Ectodermal cell (in vitro differentiated cells): ENCODE results near the gene ATP13A4.

Source experiments
- H3K27ac ChIP-seq: 2 replicates; pipeline ENCODE4 v1.7.0; 2013; ENCODE audit warnings: mild to moderate bottlenecking, low read depth, low read length; ENCODE audit not compliant: insufficient read depth, poor library complexity, severe bottlenecking
- H3K27me3 ChIP-seq: 2 replicates; pipeline ENCODE4 v1.7.0; 2013; ENCODE audit warnings: mild to moderate bottlenecking, low read length; ENCODE audit not compliant: insufficient read depth, control insufficient read depth, poor library complexity, severe bottlenecking
- H3K36me3 ChIP-seq: one replicate; pipeline ENCODE4 v1.7.0; 2013; ENCODE audit warnings: low read length; ENCODE audit not compliant: control insufficient read depth, insufficient read depth
- H3K4me1 ChIP-seq: one replicate; pipeline ENCODE4 v1.7.0; 2013; ENCODE audit warnings: low read length; ENCODE audit not compliant: control insufficient read depth, insufficient read depth
- H3K4me3 ChIP-seq: 2 replicates; pipeline ENCODE4 v1.7.0; 2013; ENCODE audit warnings: low read depth, low read length, control low read depth; ENCODE audit not compliant: insufficient read depth
- H3K9me3 ChIP-seq: 2 replicates; pipeline ENCODE4 v1.7.0; 2013; ENCODE audit warnings: mild to moderate bottlenecking, low read length, moderate library complexity; ENCODE audit not compliant: control insufficient read depth
- WGBS, 2 experiments: methylation state at CpG; one replicate each; pipeline ENCODE4 v1.1.7; 2013; ENCODE audit warnings: missing lambda C conversion rate in 2 of 2; 5-methylcytosine and 5-hydroxymethylcytosine counted together

ATP13A4 gene

GRCh38 chr3:193416629-193417028 lies 138.1 kb downstream of the ATP13A4 start:
- no peaks in the 10 kb centered on the region for H3K36me3 ChIP-seq
- no peak overlapping the region for H3K27ac ChIP-seq
- H3K9me3 ChIP-seq, result no peaks in the 10 kb centered on the region
- no peak overlapping the region for H3K4me3 ChIP-seq
- no peaks in the 10 kb centered on the region for H3K27me3 ChIP-seq
- 87 to 95% methylated on average over 2 of the region's 2 CpGs for WGBS, 2 experiments
- no peaks in the 10 kb centered on the region for H3K4me1 ChIP-seq

GRCh38 chr3:193407688-193408087 lies 147.0 kb downstream of the ATP13A4 start:
- Histone ChIP-seq H3K4me3 (no peak overlapping the region), H3K27ac (no peak overlapping the region), H3K36me3 (no peaks in the 10 kb centered on the region), H3K27me3 (no peaks in the 10 kb centered on the region), H3K4me1 (peaks cover 13% of the 10 kb centered on the region), H3K9me3 (no peaks in the 10 kb centered on the region)
- WGBS, 2 experiments, result 9 to 28% methylated on average over 1 of the region's 1 CpG

- Histone ChIP-seq H3K27me3 (no peaks in the 10 kb centered on the region), H3K36me3 (no peaks in the 10 kb centered on the region), H3K27ac (no peak overlapping the region), H3K4me1 (peaks cover 13% of the 10 kb centered on the region), H3K9me3 (no peaks in the 10 kb centered on the region), H3K4me3 (no peak overlapping the region)
- 38 to 55% methylated on average over 5 to 6 of the region's 6 CpGs for WGBS, 2 experiments
Observed at GRCh38 chr3:193407112-193407511, 147.6 kb downstream of the ATP13A4 start.

DNA sequence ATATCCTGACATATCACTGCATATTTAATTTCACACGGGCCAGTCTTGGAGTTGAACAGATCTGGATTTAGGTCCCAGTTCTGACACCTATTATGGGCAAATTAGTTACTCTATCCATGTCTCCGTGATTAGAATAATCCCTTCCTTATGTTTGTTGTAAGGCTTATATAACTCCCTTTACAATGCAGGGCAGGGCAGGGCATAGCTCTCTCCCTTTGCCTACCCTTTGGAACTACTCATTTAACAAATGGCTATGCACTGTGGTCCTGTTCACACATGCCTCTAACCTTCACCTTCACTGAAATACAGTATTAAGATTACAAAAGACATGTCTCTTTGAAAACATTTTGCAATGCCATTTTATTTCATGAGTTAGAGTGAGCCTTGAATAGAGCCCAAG lies 151.4 kb downstream of the ATP13A4 start:
- 89 to 100% methylated on average over 2 of the region's 2 CpGs for WGBS, 2 experiments
- Histone ChIP-seq H3K27ac (no peak overlapping the region), H3K9me3 (no peaks in the 10 kb centered on the region), H3K36me3 (no peaks in the 10 kb centered on the region), H3K4me1 (peaks cover 13% of the 10 kb centered on the region), H3K4me3 (no peak overlapping the region), H3K27me3 (no peaks in the 10 kb centered on the region)

- no peaks in the 10 kb centered on the region for H3K9me3 ChIP-seq
Observed at GRCh38 chr3:193400304-193400703, 154.4 kb downstream of the ATP13A4 start.

DNA sequence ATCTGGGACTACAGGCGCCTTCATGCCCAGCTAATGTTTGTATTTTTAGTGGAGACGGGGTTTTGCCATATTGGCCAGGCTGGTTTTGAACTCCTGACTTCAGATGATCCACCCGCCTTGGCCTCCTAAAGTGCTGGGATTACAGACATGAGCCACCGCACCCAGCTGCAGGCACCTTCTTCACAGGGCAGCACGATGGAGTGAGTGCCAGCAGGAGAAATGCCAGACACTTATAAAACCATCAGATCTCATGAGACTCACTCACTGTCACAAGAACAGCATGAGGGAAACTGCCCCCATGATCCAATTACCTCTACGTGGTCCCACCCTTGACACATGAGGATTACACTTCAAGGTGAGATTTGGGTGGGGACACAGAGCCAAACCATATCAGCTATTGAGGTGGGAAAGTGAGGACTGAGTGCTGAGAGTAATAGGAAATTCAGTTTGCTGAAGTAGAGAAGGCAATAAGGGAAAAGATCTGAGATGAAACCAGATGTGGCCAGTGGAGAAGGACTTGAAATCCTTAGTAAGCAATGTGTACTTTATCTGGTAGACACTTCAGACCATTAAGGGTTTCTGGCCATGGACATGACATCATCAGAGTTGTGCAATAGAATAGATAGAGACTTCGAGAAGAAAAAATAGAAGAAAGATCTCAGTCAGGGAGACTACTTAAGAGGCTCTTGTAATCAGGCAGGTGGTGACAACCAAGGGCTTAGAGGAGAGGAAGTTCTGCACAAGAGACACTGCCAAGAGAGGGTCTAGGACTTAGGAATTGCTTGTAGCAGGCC lies 158.0 kb downstream of the ATP13A4 start:
- Histone ChIP-seq H3K27me3 (no peaks in the 10 kb centered on the region), H3K9me3 (no peaks in the 10 kb centered on the region), H3K27ac (no peak overlapping the region), H3K4me3 (no peak overlapping the region), H3K4me1 (no peaks in the 10 kb centered on the region), H3K36me3 (no peaks in the 10 kb centered on the region)
- 87 to 90% methylated on average over 7 of the region's 7 CpGs for WGBS, 2 experiments

More at GRCh38 chr3:193400304-193400703, 154.4 kb downstream of the ATP13A4 start:
- Histone ChIP-seq H3K4me1 (no peaks in the 10 kb centered on the region), H3K36me3 (no peaks in the 10 kb centered on the region), H3K27me3 (no peaks in the 10 kb centered on the region), H3K4me3 (no peak overlapping the region), H3K27ac (no peak overlapping the region)

- Histone ChIP-seq H3K27me3 (no peaks in the 10 kb centered on the region), H3K36me3 (no peaks in the 10 kb centered on the region), H3K4me1 (no peaks in the 10 kb centered on the region), H3K9me3 (no peaks in the 10 kb centered on the region), H3K4me3 (no peak overlapping the region), H3K27ac (no peak overlapping the region)
- WGBS, 2 experiments, result 83 to 89% methylated on average over 3 of the region's 3 CpGs
Observed at GRCh38 chr3:193391902-193392301, 162.8 kb downstream of the ATP13A4 start.

GRCh38 chr3:193389335-193389734 lies 165.4 kb downstream of the ATP13A4 start:
- no peak overlapping the region for H3K27ac ChIP-seq
- H3K9me3 ChIP-seq, result no peaks in the 10 kb centered on the region
- 32 to 41% methylated on average over 2 of the region's 2 CpGs for WGBS, 2 experiments
- H3K27me3 ChIP-seq, result no peaks in the 10 kb centered on the region
- H3K4me1 ChIP-seq, result no peaks in the 10 kb centered on the region
- H3K36me3 ChIP-seq, result no peaks in the 10 kb centered on the region
- no peak overlapping the region for H3K4me3 ChIP-seq

DNA sequence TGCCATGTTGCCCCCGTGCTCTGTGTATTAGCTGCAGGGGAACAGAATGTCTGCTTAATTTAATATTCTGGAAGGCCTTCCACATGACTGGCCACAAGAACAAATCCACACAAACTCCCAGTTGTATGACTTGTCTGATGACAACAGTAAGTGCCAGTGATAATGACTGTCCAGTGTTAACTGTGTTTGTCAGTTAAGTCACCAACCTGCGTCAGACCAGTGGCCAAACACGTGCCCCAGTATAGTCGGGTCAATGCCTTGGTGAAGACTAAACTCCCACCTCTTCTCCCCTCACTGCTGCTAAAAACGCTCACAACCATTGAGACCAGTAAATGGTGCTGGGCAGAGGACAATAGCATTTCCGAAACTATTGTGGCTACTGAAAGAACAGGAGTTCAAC lies 166.3 kb downstream of the ATP13A4 start:
- WGBS, 2 experiments, result 87 to 93% methylated on average over 6 of the region's 6 CpGs
- H3K27ac ChIP-seq, result no peak overlapping the region
- H3K9me3 ChIP-seq, result no peaks in the 10 kb centered on the region
- H3K36me3 ChIP-seq, result no peaks in the 10 kb centered on the region
- H3K4me1 ChIP-seq, result no peaks in the 10 kb centered on the region
- H3K4me3 ChIP-seq, result no peak overlapping the region
- H3K27me3 ChIP-seq, result no peaks in the 10 kb centered on the region

GRCh38 chr3:193387596-193387995 lies 167.1 kb downstream of the ATP13A4 start:
- Histone ChIP-seq H3K36me3 (no peaks in the 10 kb centered on the region), H3K4me1 (no peaks in the 10 kb centered on the region), H3K27ac (no peak overlapping the region), H3K27me3 (no peaks in the 10 kb centered on the region), H3K4me3 (no peak overlapping the region), H3K9me3 (no peaks in the 10 kb centered on the region)
- 50 to 64% methylated on average over 2 of the region's 2 CpGs for WGBS, 2 experiments
